ENCODE data around the gene NUP50.
A peak's percentile ranks its signal among the peaks of the same experiment; 100 is the strongest.

The NUP50 gene

DNA sequence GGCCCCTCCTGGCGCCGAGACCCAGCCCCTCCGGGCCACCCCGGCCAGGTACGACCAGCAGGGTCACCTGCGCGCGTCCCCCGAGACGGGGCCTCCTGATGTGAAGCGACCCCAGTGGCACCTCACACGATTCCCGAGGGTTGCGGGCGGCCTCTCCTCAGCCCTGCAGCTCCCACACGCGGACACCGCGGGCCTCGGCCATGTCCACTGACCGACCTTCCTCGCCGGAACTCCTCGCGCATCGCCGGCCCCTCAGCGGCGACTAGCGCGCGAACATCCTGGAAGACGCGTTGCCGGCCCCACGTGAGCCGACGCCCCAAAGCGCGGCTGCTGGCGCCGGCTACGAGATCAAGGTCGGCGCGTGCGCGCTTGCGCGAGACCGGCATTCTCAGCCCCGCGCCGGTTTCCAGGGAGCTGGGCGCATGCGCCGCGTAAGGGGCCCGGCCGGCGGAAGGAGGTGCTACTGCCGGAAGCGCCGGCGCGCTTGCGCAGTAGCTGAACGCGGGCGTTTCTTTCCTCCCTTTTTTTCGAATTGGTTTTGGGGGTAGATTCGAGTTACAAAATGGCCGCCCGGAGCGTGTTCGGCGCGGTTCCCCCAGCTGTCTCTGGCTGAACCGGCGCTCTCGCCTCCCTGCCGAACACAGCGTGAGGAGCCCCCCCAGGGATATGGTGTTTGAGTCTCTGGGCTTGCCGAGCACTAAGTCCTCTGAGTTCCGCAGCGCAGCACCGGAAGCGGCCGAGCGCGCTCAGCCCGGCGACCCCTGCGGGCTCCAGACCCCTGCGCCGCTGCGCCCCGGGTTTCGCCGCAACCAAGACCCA lies at the start of gene NUP50:
Gene NUP50 (plus strand): TSS at position 475 of the 819 bp plus-strand sequence. CDS start 4,253 bp downstream, outside the sequence.
- DNase-seq (ENCODE audit: low read depth in 2 of 2), result peak; percentile 92

GRCh38 chr22:45120440-45120839 lies 43.3 kb upstream of the NUP50 start:
- no peak for DNase-seq (ENCODE audit: low read depth in 2 of 2)

- no peak for DNase-seq (ENCODE audit: low read depth in 2 of 2)
These were observed 42.8 kb upstream of the NUP50 start for GRCh38 chr22:45120931-45121330.

DNA sequence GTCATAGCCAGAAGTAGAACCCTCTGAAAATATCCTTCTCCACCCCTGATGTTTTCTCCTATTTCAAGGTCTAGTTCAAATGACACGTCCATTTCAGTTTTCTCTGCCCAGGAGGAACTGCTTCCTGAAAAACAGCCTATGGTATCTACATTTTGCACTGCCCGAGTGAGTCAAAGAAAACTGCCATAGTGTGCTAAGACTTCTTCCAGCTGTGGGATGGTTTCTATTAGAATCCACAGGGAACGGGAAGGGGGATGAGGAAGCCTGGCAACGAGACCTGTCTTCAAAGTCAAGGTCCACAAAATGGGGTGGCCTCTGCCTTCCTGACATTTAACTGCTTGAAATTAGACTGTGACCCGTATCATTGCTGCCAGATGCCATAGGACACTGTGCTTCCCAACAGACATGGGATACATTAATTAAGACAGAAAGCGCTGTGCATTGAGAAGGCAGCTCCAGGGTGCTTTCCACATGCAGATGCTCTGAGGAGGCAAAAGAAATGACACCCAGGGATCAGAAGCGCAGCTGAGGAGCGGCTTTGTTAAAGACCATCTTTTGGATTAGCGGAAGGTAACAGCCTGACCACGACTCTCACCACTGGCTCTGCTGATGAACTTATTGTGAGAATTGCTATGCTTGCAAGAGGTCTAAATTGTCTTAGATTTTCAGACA lies 39.4 kb upstream of the NUP50 start:
- DNase-seq (ENCODE audit: low read depth in 2 of 2), result no peak

DNA sequence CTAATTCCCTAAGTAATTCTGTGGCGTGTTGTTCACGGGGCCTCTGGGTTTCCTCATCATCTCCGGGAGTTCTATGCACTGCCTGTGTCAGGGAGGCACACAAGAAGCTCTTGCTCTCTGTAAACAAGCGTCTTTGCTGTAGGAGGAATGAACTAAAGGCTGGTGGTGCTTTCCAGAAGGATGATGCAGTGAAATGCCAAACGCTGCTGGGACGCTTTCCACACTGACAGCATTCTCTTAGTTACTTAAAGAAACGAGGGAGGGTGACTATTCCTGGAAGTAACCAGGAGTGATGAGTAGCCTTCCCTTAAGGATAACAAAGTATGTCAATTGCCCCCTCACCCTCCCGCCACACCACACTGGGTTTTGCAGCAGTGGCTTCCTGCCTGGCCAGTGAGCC lies 38.5 kb upstream of the NUP50 start:
- no peak for DNase-seq (ENCODE audit: low read depth in 2 of 2)

DNA sequence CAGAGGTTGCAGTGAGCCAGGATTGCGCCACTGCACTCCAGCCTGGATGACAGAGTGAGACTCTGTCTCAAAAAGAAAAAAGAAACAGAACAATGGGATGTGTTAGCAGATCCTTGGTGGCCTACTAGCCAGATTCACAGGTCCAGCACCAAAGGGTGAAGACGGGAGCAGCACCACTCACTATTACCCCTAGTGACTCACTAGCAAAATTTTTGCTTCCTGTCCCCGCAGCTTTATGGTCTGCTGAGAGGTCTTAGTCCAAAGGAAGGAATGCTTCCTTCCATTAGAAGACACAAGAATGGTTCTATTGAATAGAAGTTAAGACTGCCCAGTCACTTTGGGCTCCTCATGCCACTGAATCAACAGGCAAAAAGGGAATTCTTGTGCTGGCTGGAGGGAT lies 35.9 kb upstream of the NUP50 start:
- no peak for DNase-seq (ENCODE audit: low read depth in 2 of 2)

DNA sequence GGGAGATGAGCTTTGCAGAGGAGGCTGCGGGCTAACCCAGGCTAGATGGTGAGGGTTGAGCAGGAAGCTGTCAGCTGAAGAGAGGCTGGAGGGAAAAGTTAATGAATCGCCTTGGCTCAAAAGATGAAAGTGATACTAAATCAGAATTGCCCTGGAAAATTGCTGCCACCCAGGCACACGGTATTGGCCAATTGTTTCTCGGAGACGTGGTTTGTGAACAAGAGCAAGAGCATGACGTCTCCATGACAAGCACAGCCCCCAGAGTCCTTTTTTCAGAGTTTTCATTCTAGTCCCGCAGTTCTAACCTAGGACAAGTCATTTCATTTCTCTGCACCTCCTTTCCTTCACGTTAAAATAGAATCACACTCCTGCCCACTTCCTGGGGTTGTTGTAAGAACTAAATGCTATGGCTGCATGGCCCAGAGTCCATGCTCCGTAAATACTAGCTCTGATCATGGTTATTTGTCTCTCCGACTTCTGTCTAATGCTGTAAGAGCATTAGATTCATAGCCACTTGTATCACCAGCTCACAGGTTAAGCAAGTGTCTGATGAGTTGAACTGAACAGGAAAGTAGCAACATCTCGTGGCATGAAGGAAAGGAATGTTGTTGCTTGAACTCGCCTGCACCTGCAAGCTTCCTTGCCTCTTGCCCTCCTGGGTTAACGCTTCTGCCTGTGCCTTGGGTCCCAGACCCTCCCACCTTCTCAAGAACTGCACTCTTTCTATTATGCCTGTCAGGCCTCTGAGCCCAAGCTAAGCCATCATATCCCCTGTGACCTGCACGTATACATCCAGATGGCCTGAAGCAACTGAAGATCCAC lies 33.8 kb upstream of the NUP50 start:
- peak in 1 of 2 donors; percentile 1 for DNase-seq (ENCODE audit: low read depth in 2 of 2)

DNA sequence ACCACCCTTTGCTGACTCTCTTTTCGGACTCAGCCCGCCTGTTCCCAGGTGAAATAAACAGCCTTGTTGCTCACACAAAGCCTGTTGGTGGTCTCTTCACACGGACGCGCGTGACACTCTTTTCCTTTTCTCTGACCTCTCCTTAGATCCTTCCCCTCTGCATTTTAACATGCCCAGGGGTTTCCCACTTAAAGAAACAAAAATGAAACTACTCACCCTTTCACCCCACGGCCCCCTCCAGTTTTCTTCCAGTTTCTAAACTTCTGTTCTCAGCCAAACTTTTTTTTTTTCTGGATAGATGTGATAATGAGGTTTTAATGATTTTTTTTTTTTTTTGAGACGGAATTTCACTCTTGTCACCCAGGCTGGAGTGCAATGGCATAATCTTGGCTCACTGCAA lies 32.8 kb upstream of the NUP50 start:
- no peak for DNase-seq (ENCODE audit: low read depth in 2 of 2)

- DNase-seq (ENCODE audit: low read depth in 2 of 2), result no peak
These were observed 32.0 kb upstream of the NUP50 start for GRCh38 chr22:45131749-45132148.

GRCh38 chr22:45134313-45134712 lies 29.4 kb upstream of the NUP50 start:
- DNase-seq (ENCODE audit: low read depth in 2 of 2), result no peak

DNA sequence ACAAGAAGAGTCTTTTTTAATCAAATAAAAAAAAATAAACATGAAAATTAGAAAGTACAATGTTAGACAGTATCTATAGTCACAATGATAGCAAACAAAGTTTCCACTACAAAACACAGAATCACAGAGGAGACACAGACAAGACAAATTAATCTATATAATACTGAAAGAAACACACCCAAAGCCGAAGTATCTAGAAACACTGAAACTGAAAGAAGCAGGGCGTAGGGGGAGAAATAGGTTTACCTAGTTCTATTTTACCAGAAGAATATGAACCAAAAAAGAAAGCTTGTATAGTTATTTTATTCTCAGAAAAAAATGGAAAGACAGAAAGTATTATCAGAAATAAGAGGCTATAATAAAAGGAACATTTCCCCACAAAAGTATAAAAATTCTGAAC lies 27.1 kb upstream of the NUP50 start:
- DNase-seq (ENCODE audit: low read depth in 2 of 2), result no peak

DNA sequence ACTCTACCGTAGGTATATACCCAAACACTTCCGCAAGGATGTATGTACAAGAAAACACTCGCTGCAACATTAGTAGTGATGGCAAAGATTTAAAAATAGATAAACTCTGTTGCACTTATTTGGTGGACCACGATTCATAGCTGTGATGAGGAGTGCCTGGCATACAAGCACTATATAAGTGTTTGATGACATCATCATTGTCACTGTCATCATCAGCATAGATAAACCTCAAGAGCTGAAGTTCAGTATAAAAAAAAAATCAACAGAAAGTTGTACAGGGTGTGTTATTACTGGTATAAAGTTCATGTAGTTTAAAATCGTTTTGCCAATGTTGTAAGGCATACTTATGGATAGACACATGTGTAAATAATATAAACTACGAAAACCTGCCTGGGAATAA lies 24.0 kb upstream of the NUP50 start:
- no peak for DNase-seq (ENCODE audit: low read depth in 2 of 2)

DNA sequence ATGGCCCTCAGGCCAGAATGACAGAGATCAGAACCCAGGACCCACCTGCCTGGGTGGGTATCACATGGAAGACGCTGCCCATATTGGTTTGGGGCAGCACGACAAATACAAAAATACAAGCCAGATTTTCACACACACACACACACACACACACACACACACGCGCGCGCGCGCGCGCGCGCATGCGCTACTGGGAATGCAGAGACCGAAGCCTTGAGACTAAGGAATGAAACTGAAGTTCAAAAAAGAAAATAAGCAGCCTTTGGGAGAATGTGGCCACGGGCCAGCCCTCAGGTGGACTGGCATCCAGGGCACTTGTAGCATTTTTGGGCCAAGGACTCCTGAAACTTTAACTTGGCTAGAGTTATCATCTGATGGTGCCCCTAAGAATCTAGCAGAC lies 21.3 kb upstream of the NUP50 start:
- no peak for DNase-seq (ENCODE audit: low read depth in 2 of 2)

DNA sequence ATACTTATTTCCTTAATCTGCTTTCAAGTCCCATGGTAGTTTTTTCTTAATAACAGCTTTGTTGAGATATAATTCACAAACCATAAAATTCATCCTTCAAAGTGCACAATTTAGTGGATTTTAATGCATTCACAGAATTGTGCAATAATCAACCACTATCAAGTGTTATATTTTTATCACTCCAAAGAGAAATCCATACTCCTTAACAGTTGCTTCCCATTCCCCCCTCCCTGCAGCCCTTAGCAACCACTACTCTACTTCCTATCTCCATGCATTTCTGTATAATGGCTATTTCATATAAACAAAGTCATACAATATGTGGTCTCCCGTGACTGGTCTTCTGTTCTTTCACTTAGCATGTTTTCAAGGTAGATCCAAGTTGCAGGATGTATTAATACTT lies 18.8 kb upstream of the NUP50 start:
- no peak for DNase-seq (ENCODE audit: low read depth in 2 of 2)

DNA sequence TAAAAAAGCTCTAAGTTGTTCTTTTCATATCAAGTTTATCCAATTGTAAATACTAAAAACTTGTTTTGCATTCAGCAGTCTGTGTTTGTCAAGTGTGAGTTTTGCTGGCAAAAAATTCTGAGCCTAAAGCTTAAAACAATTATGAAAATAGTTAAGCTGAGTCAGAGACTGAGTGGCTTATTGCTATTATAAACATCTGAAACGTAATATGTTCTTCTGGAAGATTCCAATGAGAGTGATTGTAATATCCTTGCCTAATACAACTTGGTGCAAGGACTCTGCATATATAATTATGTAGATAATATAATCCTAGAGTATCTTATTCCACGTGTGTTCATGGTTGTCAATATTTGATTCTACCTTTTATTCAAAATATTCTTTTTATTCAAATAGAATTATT lies 14.1 kb upstream of the NUP50 start:
- no peak for DNase-seq (ENCODE audit: low read depth in 2 of 2)

GRCh38 chr22:45150139-45150538 lies 13.6 kb upstream of the NUP50 start:
- DNase-seq (ENCODE audit: low read depth in 2 of 2), result no peak

- no peak for DNase-seq (ENCODE audit: low read depth in 2 of 2)
These were observed 12.2 kb upstream of the NUP50 start for GRCh38 chr22:45151503-45151902.

DNA sequence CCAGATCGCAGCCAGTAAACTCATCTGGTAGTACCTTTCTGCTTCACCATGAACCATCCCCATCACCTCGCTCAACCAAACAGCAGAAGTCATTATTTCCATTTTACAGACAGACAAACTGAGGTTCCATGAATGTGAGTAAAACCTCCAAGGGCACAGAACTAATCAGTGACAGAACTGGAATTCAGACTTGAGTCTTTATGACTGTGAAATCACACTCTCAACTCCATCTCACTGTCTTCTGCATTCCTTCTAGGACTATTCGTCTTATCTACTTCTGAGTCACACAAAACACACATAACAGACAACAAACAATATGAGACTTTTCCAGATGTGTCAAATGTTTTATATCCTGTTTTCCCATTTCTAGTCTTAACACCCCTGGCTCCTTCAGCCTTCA lies 9.3 kb upstream of the NUP50 start:
- DNase-seq (ENCODE audit: low read depth in 2 of 2), result no peak

- DNase-seq (ENCODE audit: low read depth in 2 of 2), result no peak
These were observed 8.5 kb upstream of the NUP50 start for GRCh38 chr22:45155050-45155840.

DNA sequence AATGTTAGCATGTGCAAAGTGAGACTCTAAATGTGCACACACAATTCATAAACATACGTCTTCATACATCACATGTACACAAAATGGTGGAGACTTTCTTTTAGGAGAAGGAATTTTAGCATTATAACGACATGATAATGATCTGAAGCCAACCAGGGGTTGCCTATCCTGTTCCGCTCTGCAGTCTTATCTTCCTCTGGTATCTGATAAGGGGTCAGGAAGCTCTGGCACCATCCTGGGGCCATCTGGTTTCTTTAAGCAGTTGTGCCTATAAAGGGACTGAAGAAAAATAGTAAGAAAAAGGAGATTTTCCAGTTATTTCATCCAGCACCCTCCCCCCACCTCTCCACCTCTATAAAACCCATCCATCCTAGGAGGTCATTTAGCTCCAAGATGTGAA lies 5.8 kb upstream of the NUP50 start:
- DNase-seq (ENCODE audit: low read depth in 2 of 2), result no peak

DNA sequence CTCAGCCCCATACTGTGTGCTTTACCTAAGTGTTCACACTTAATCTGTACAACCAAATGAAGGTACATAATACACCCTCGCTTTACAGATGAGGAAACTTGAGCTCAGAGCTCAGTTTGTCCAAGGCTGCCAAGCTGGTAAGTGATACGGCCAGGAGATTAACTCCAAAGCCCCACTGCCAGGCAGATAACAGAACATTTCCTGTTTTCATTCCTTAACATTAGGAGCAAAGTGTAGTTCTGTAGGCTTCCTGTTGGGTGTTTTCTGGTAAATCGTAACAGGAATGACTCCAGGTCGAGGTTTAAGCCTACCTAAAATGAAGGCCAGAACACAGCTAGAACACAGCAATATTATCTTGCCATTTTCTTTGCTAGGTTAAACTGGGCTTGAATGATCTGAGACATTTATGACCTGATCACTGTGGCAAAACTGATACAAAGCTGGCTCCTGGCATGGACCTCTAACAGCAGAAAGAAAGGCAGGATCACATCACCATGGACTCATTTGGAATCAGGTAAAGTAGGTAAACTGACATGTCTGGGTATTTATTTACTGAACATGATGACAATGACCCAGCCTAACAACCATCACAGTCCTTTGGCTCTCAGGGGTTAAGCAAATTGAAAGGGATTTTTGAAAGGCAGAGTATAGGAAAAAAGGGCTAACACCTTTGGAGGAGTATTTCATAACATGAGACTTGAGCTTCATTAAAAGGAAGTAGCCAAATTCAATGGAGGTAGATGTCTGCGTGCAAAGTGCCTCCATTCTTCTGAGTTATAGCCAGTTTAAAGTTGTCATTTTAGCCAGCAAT lies 3.9 kb upstream of the NUP50 start:
- no peak for DNase-seq (ENCODE audit: low read depth in 2 of 2)

Data from stimulated activated CD8-positive, alpha-beta memory T cell treated with anti-CD3 and anti-CD28 coated beads, Interleukin-7, amount 100 ng/mL, for 1 hour (primary cell).